Measurements from ENCODE around the gene CD209.
"Not testable (repeated sequence)": the region's sequence is repeated elsewhere in the genome, so short reads cannot be mapped to it uniquely, and the experiment has no call there.

The CD209 gene

GRCh38 chr19:7781157-7781556, 33.8 kb upstream of the CD209 start:
- DNase-seq = no peak
- no peak for TF ChIP-seq GATA1 (IDR thresholded peaks at IDR 0.05; ENCODE audit: low read depth, low read length)

- no peak for DNase-seq
- TF ChIP-seq POLR2A (IDR thresholded peaks at IDR 0.05; ENCODE audit: low read length) (no peak), GATA1 (IDR thresholded peaks at IDR 0.05; ENCODE audit: low read depth, low read length) (no peak)
Measured at GRCh38 chr19:7779631-7780486, 32.5 kb upstream of the CD209 start.

DNA sequence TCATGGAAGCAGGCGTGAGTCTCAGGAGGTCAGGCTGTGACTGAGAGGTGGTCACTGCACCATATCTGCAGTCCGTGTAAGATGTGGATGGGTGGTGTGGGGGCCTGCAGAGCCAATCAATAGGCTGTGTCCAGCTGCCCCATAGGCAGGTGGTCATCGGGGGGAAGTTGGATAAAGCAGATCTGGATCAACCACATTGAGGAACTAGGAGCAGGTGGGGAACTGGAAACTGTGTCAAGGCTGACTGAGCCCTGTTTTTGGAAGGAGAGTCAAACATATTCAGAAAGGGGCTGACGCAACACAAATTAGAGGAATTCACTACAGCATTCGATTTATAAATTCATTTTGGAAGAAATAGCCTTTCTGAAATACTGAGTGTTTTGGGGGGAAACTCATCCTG, 30.7 kb upstream of the CD209 start:
- TF ChIP-seq POLR2A (IDR thresholded peaks at IDR 0.05; ENCODE audit: low read length) (no peak), GATA1 (IDR thresholded peaks at IDR 0.05; ENCODE audit: low read depth, low read length) (no peak)
- DNase-seq = no peak

DNA sequence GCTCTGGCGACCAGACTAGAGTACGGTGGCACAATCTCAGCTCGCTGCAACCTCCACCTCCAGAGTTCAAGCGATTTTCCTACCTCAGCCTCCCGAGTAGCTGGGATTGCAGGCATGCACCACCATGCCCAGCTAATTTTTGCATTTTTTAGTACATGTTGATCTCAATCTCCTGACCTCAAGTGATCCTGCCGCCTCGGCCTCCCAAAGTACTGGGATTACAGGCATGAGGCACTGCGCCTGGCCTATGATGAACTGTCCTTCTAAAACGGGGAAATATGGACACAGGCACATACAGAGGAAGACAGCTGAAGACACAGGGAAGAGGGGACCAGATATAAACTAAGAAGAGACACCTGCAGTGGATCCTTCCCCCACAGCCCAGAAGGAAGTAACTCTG, 28.4 kb upstream of the CD209 start:
- DNase-seq = no peak
- TF ChIP-seq POLR2A (IDR thresholded peaks at IDR 0.05; ENCODE audit: low read length) (no peak), GATA1 (IDR thresholded peaks at IDR 0.05; ENCODE audit: low read depth, low read length) (no peak)

- TF ChIP-seq GATA1 (IDR thresholded peaks at IDR 0.05; ENCODE audit: low read depth, low read length) (no peak), POLR2A (IDR thresholded peaks at IDR 0.05; ENCODE audit: low read length) (no peak)
- no peak for DNase-seq
Measured at GRCh38 chr19:7773841-7774240, 26.5 kb upstream of the CD209 start.

GRCh38 chr19:7772752-7773291, 25.5 kb upstream of the CD209 start:
- no peak for DNase-seq
- TF ChIP-seq GATA1 (IDR thresholded peaks at IDR 0.05; ENCODE audit: low read depth, low read length) = no peak
- TF ChIP-seq POLR2A (IDR thresholded peaks at IDR 0.05; ENCODE audit: low read length) = no peak

- no peak for DNase-seq
Measured at GRCh38 chr19:7771072-7771471, 23.7 kb upstream of the CD209 start.

GRCh38 chr19:7769171-7769570, 21.8 kb upstream of the CD209 start:
- no peak for DNase-seq
- TF ChIP-seq GATA1 (IDR thresholded peaks at IDR 0.05; ENCODE audit: low read depth, low read length) (no peak), POLR2A (IDR thresholded peaks at IDR 0.05; ENCODE audit: low read length) (no peak)

More at GRCh38 chr19:7771072-7771471, 23.7 kb upstream of the CD209 start:
- TF ChIP-seq GATA1 (IDR thresholded peaks at IDR 0.05; ENCODE audit: low read depth, low read length) = no peak
- TF ChIP-seq POLR2A (IDR thresholded peaks at IDR 0.05; ENCODE audit: low read length) = no peak

DNA sequence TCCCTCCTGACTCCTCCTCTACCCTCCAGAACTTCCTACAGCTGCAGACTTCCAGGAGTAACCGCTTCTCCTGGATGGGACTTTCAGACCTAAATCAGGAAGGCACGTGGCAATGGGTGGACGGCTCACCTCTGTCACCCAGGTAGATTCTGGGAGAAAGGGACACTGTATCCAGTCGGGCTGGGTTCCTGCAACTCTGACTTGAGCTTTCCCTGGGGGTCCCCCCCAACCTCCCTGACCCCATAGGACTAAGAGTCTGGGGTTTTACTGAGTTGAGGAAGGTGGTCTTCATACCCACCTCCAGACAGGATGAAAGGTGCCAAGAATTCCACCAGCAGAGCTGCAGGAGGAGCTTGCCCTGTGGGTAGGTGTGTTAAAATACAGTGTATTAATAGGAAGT, 20.2 kb upstream of the CD209 start:
- no peak for TF ChIP-seq POLR2A (IDR thresholded peaks at IDR 0.05; ENCODE audit: low read length)
- no peak for TF ChIP-seq GATA1 (IDR thresholded peaks at IDR 0.05; ENCODE audit: low read depth, low read length)

GRCh38 chr19:7766535-7766934, 19.2 kb upstream of the CD209 start:
- DNase-seq = no peak
- TF ChIP-seq GATA1 (IDR thresholded peaks at IDR 0.05; ENCODE audit: low read depth, low read length) (no peak), POLR2A (IDR thresholded peaks at IDR 0.05; ENCODE audit: low read length) (no peak)

More for the DNA sequence above, 20.2 kb upstream of the CD209 start:
- DNase-seq = no peak

DNA sequence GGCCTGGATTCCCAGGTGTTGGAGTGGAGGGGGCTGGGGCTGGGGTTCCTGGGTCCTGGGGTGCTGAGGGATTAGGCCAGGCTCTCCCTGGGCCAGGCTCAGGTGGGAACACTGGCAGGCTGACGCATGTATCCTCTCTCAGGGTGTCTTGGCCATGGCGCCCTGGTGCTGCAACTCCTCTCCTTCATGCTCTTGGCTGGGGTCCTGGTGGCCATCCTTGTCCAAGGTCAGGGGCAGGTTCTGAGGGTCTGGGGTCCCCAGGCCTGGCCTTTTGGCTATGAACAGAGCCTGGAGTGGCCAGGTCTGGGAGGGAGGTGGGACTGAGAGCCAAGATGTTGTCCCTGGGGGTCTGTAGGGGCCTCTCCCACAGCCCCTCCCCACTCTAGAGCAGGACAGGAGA, 17.7 kb upstream of the CD209 start:
- DNase-seq = not testable (repeated sequence)

GRCh38 chr19:7764157-7764556, 16.8 kb upstream of the CD209 start:
- DNase-seq = not testable (repeated sequence)

- no peak for DNase-seq
- TF ChIP-seq POLR2A (IDR thresholded peaks at IDR 0.05; ENCODE audit: low read length) = no peak
- no peak for TF ChIP-seq GATA1 (IDR thresholded peaks at IDR 0.05; ENCODE audit: low read depth, low read length)
Measured at GRCh38 chr19:7763696-7764095, 16.4 kb upstream of the CD209 start.

DNA sequence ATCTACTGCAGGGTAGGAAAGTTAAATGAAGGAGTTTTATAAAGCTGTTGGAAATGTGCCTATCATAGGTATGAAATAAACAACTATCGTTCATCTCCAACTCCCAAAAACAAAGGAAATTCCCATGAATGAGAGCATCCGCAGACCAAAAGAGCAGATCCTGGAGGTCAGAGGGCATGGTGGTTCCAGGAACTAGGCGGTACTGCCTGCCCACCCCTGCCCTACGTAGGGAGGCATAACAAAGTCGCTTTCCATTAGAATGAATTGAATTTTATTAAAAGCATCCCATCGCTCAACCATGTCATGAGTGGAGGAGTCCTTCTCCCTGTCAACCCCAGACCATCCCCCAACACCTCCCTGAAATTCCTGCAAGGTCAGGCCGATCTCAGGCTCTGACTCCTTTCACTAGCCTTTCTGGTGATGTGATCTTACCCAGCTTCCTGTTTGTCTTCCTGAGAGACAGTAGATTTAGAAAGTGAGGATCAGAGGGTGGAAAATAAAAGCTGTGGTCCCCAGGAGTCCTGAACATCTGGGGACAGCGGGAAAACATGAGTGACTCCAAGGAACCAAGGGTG, 15.5 kb upstream of the CD209 start, which contains the start of gene CLEC4M:
TSS of gene CLEC4M (plus strand) at position 525 of the 575 bp plus-strand sequence. CDS start at position 549, 24 bp downstream.
- TF ChIP-seq POLR2A (IDR thresholded peaks at IDR 0.05; ENCODE audit: low read length) (no peak), GATA1 (IDR thresholded peaks at IDR 0.05; ENCODE audit: low read depth, low read length) (no peak)
- no peak for DNase-seq

GRCh38 chr19:7759156-7759555, 11.8 kb upstream of the CD209 start:
- DNase-seq = no peak

More at GRCh38 chr19:7759156-7759555, 11.8 kb upstream of the CD209 start:
- TF ChIP-seq POLR2A (IDR thresholded peaks at IDR 0.05; ENCODE audit: low read length) (no peak), GATA1 (IDR thresholded peaks at IDR 0.05; ENCODE audit: low read depth, low read length) (no peak)

Measured in erythroblast (primary cell).